GM10266 (cell line): ENCODE measurements around the gene PIK3CB.

ENCODE experiments used
- DNase-seq: peaks from one replicate; pipeline ENCODE4 v3.0.0; 2012; ENCODE audit errors: extremely low spot score
- TF ChIP-seq, protein P1 (sequence below): IDR thresholded peaks from 2 replicates; pipeline ENCODE4 v1.5.1; 2012; ENCODE audit warnings: mild to moderate bottlenecking, low read depth; ENCODE audit not compliant: control insufficient read depth, insufficient read depth; ENCODE audit errors: missing control alignments

Gene PIK3CB

DNA sequence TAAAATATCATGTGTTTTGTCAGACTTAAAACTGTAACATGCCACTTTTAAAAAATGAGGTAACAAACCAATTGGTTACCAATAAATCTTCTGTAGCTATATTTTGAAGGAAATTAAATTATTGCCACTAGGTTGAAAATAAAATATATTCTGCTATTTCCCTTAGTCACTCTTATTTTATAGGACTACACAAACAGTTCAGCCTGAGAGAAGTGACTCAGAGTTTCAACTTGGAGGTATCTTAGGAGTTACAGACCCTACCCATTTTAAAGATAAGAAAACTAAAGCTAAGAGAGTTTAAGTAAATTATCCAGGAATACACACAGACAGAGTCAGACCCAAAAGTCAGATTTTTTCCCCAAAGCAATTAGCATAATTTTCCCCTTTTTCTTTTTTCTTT is 65.1 kb downstream of the PIK3CB start:
- TF ChIP-seq, protein P1, sequence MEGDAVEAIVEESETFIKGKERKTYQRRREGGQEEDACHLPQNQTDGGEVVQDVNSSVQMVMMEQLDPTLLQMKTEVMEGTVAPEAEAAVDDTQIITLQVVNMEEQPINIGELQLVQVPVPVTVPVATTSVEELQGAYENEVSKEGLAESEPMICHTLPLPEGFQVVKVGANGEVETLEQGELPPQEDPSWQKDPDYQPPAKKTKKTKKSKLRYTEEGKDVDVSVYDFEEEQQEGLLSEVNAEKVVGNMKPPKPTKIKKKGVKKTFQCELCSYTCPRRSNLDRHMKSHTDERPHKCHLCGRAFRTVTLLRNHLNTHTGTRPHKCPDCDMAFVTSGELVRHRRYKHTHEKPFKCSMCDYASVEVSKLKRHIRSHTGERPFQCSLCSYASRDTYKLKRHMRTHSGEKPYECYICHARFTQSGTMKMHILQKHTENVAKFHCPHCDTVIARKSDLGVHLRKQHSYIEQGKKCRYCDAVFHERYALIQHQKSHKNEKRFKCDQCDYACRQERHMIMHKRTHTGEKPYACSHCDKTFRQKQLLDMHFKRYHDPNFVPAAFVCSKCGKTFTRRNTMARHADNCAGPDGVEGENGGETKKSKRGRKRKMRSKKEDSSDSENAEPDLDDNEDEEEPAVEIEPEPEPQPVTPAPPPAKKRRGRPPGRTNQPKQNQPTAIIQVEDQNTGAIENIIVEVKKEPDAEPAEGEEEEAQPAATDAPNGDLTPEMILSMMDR: no peak
- DNase-seq: no peak

DNA sequence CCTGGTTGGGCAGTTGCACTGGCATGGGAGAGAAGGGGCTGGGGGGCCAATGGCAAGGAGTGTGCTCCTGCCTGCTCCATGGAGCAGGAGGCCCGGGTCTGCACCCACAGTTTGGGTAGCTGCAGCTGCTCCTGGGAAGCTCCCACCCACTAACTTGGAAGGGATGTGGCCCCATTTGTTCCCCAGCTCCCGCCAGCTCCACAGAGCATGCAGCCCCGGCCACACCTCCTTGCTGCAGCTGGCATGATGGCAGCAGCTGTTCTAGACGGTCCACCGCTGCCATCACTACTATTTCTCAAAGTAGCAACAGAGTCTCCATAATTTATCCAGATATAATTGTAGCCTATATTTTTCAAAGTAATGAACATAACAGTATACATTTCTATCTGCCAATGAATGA is 65.8 kb downstream of the PIK3CB start:
- TF ChIP-seq, protein P1: no peak
- DNase-seq: no peak

DNA sequence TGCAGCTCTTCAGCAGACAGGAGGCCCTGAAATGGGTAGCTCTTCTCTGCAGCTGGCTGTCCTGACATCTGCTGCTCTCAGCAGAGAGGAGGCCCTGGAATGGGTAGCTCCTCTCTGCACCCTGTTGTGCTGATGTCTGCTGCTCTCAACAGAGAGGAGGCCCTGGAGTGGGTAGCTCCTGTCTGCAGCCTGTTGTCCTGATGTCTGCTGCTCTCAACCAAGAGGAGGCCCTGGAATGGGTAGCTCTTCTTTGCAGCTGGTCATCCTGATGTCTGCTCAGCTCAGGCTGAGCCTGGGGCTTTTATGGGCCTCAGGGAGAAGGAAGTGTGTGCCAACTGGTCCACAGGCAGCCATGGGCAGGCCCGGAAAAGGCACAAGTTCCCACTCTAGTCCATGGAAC is 66.6 kb downstream of the PIK3CB start:
- TF ChIP-seq, protein P1: no peak
- DNase-seq: no peak

DNA sequence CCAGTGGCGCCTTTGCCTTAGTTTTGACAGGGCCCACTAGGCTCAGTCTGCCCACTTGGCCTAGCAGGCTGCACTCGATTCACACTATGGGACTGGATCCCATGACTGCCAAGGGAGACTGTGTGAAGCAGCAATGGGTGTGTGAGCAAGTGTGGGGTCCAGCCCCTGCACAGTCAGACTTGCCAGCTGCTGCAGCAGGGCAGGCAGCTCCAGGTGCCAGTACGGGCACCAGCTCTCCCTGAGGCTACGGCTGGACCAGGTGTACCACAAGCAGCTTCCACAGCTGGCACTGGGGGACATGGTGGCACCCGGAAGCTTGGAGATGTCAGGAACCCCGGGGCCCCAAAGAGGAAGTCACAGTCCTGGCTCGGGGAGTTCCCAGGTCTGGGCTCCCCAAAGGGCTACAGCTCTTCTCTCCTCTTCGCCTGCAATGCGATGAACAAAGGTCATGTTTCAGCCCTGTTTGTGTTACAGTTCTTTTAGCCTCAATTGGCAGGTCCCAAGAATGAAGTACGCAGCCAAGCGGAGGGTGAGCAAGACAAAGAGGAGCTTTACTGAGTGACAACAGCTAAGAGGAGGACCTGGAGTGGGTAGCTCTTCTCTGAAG is 67.1 kb downstream of the PIK3CB start:
- DNase-seq: no peak
- TF ChIP-seq, protein P1: no peak

DNA sequence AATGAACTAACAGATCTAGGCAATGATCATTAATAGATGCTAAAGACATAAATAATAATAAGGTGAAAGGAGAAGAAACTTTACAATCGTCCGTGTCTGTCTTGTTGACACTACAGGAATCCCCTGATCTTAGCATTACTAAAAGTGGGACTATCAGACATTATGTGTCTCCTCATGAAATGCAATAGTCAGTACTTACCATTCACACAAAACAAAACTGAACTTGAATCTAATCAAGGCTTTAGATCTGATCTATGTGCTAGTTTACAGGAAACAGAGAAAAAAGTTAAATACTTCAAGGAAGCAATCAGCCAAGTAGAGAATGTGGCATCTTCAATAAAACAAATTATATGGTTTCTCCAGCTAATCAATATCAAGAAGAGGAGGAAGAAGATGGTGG is 73.7 kb downstream of the PIK3CB start:
- TF ChIP-seq, protein P1: no peak
- no peak for DNase-seq

DNA sequence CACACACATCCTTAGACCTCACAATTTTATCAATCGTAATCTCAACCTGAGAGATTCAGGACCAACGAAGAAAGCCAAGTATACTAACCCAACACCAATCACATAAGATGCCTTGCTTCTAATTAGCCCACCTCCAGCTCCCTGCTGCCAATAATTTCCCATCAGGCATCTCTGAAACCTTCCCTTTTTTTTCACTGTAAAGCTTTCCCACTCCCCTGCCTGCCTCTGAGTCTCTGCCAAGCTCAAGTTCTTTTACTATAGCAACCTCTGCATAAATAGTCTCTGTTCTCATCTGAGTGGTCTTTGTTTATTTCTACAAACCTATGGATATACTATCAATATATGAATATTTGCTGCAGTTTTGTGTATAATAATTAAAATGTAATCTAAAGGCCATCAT is 86.5 kb downstream of the PIK3CB start:
- DNase-seq: no peak
- TF ChIP-seq, protein P1: no peak

DNA sequence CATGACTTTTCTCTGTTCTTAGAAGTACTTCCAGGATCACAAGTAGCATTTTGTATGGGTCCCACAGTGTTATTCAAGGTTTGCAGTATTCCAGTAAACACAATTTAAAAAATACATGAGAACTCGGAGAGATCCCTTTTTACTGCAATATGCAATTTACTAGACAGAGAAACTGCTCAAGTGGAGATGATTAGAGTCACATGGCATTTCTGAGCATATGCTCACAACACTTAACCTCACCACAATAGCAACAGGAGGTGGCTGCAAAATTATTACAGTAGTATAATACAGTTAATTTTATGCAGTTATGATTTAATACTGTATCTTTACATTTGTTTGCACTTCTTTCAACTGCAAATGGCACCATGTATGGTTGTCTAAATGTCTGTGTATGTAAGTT is 87.5 kb downstream of the PIK3CB start:
- DNase-seq: no peak
- TF ChIP-seq, protein P1: no peak
